K562 (cell line): ENCODE data around the gene ZMYND8. TPM values are rescaled to one million over a fixed set of nuclear protein-coding genes. Genes with fewer than 3 reads are reported as not detected.

Experiments
- ATAC-seq: fragments of 200-7000 bp; cut with Tn5 transposase; 3 replicates; pipeline ENCODE4 v1.9.1; 2020; ENCODE audit warnings: moderate library complexity
- BruUV-seq: library from RNA; stranded (reverse); fragments of 400-500 nt; replicated peaks from 2 replicates; lab custom pipeline; 2021; lab: Mats Ljungman, UMichigan
- CTCF ChIA-PET: fragments of 300-600 bp; formaldehyde crosslinking; extraction: SDS; loops from one replicate; lab custom pipeline; 2021; ENCODE audit warnings: low intra/inter-chr PET ratio; lab: Yijun Ruan, JAX
- POLR2A ChIA-PET: fragments of 300-600, 350-650 bp; sonication (Branson Sonifier 250); formaldehyde crosslinking; extraction: SDS; loops from one replicate; lab custom pipeline; 2021; ENCODE audit warnings: antibody characterized with exemption, inconsistent platforms; lab: Yijun Ruan, JAX
- DNase-seq, 4 experiments: peaks; one replicate each; pipeline versions ENCODE4 v3.0.0 to v3.0.0-alpha.2; 2011 to 2018; ENCODE audit warnings: low spot score in 3 of 4, mixed read lengths in 3 of 4; ENCODE audit errors: extremely low read depth in 1 of 4
- FAIRE-seq: peaks from 2 replicates; lab custom pipeline; 2011; peaks lifted over from hg19 to GRCh38; lab: Jason Lieb, UNC
- H2AFZ ChIP-seq: 2 replicates; pipeline ENCODE4 v1.6.0; 2011; ENCODE audit warnings: low read depth, low read length, control low read depth, inconsistent platforms
- H3K27ac ChIP-seq: fragments of 200-600 bp; 3 replicates; pipeline ENCODE4 v1.8.0; 2011; ENCODE audit warnings: low read depth, mild to moderate bottlenecking, control low read depth, inconsistent platforms, low read length, moderate library complexity, mixed read lengths; ENCODE audit errors: extremely low read depth
- H3K27me3 ChIP-seq, 2 experiments: fragments of 300-600 bp in 1 of 2; 2 replicates in 1 of 2; 3 replicates in 1 of 2; pipeline versions ENCODE4 v1.6.0 to v1.8.0; 2011; ENCODE audit warnings: inconsistent platforms in 2 of 2, low read length in 2 of 2, mild to moderate bottlenecking in 1 of 2, mixed read lengths in 1 of 2, moderate library complexity in 1 of 2; ENCODE audit not compliant: control insufficient read depth in 2 of 2, insufficient read depth in 2 of 2
- H3K36me3 ChIP-seq: fragments of 300-600 bp; 3 replicates; pipeline ENCODE4 v1.8.0; 2011; ENCODE audit warnings: mild to moderate bottlenecking, low read length, inconsistent platforms; ENCODE audit not compliant: control insufficient read depth, insufficient read depth
- H3K4me1 ChIP-seq, 2 experiments: fragments of 200-600 bp in 1 of 2; replicated peaks in 1 of 2; 2 replicates in 1 of 2; 3 replicates in 1 of 2; pipeline versions ENCODE4 v1.5.1 to v1.8.0; 2011; ENCODE audit warnings: inconsistent platforms in 2 of 2, low read length in 2 of 2, mild to moderate bottlenecking in 1 of 2, mixed read lengths in 1 of 2, moderate library complexity in 1 of 2; ENCODE audit not compliant: control insufficient read depth in 2 of 2, insufficient read depth in 2 of 2
- H3K4me2 ChIP-seq: 2 replicates; pipeline ENCODE4 v1.6.1; 2011; ENCODE audit warnings: low read length, control low read depth, inconsistent platforms, mixed read lengths; ENCODE audit not compliant: insufficient read depth
- H3K4me3 ChIP-seq: fragments of 200-600 bp; sonication (generic), shearing (Covaris generic); 2 replicates; pipeline ENCODE4 v1.5.1; 2016; ENCODE audit warnings: control low read depth, inconsistent platforms
- H3K79me2 ChIP-seq: fragments of 200-600 bp; 3 replicates; pipeline ENCODE4 v1.8.0; 2011; ENCODE audit warnings: low read length, inconsistent platforms; ENCODE audit not compliant: control insufficient read depth, insufficient read depth
- H3K9ac ChIP-seq, 2 experiments: 2 replicates each; pipeline versions ENCODE4 v1.6.0 to v1.6.1; 2011; ENCODE audit warnings: low read depth in 2 of 2, low read length in 2 of 2, control low read depth in 1 of 2, inconsistent platforms in 1 of 2, mild to moderate bottlenecking in 1 of 2, mixed read lengths in 1 of 2; ENCODE audit not compliant: insufficient read depth in 1 of 2
- H3K9me1 ChIP-seq: one replicate; pipeline ENCODE4 v1.6.0; 2011; ENCODE audit warnings: inconsistent platforms, mild to moderate bottlenecking, low read length, moderate library complexity; ENCODE audit not compliant: control insufficient read depth, insufficient read depth
- H3K9me3 ChIP-seq: replicated peaks from 2 replicates; pipeline ENCODE4 v1.5.1; 2011; ENCODE audit warnings: low read depth, low read length, inconsistent platforms; ENCODE audit not compliant: control insufficient read depth, insufficient read depth
- H4K20me1 ChIP-seq: replicated peaks from 2 replicates; pipeline ENCODE4 v1.6.1; 2011; ENCODE audit warnings: low read length, inconsistent platforms, mixed read lengths; ENCODE audit not compliant: control insufficient read depth, insufficient read depth
- GTF2A2 ChIP-seq: IDR thresholded peaks from 2 replicates; pipeline ENCODE4 v1.6.1; 2016; ENCODE audit warnings: mild to moderate bottlenecking, missing genetic modification characterization, missing compliant biosample characterization
- HNRNPK ChIP-seq: fragments of 200-400 bp; formaldehyde crosslinking; IDR thresholded peaks from one replicate; pipeline ENCODE4 v1.6.1; 2018; ENCODE audit warnings: mild to moderate bottlenecking, low read depth, low read length; ENCODE audit not compliant: poor library complexity, severe bottlenecking
- NCOA4 ChIP-seq: fragments of 450-650 bp; IDR thresholded peaks from 2 replicates; pipeline ENCODE4 v1.6.1; 2018; ENCODE audit warnings: mild to moderate bottlenecking; ENCODE audit not compliant: partially characterized antibody
- ZBTB11 ChIP-seq, 3 experiments: fragments of 200-800 bp in 1 of 3; fragments of 250-450 bp in 1 of 3; fragments of 450-650 bp in 1 of 3; sonication (Bioruptor Pico) in 1 of 3; sonication (Bioruptor generic) in 1 of 3; formaldehyde crosslinking in 1 of 3; IDR thresholded peaks; 2 replicates each; pipeline versions ENCODE4 v1.6.1 to v1.8.0; 2016 to 2022; ENCODE audit warnings: mild to moderate bottlenecking in 2 of 3, missing genetic modification characterization in 2 of 3, missing compliant biosample characterization in 1 of 3, moderate library complexity in 1 of 3
- ZFP36 ChIP-seq: fragments of 150-350 bp; IDR thresholded peaks from 2 replicates; pipeline ENCODE4 v1.6.1; 2018; ENCODE audit warnings: low read length, low read depth; ENCODE audit not compliant: partially characterized antibody
- WGBS: fragments of 100-300 bp; shearing (Covaris generic); methylation state at CpG from one replicate; pipeline ENCODE4 v1.1.6; 2016; ENCODE audit warnings: low coverage, mixed read lengths; ENCODE audit not compliant: insufficient coverage; ENCODE audit errors: missing lambda C conversion rate; 5-methylcytosine and 5-hydroxymethylcytosine counted together
- in situ Hi-C: fragments of 300-500 bp; cut with MboI; formaldehyde crosslinking; loops from 4 replicates; pipeline ENCODE4 v1.15.0; 2018; ENCODE audit warnings: inconsistent platforms, mixed read lengths
- intact Hi-C: fragments of 100-400 bp; cut with micrococcal nuclease; formaldehyde crosslinking; loops from 2 replicates; pipeline ENCODE4 v1.14.2; 2022
- polyA plus RNA-seq, 8 experiments: library from polyadenylated mRNA; depleted of rRNA in 4 of 8; stranded (reverse) in 5 of 8; unstranded in 3 of 8; fragments of >200 nt; fragmentation: Nextera tagmentation in 2 of 8; fragmentation: Illumina TruSeq in 1 of 8; extraction: Ambion mirVana in 2 of 8; extraction: Trizol in 1 of 8; gene quantifications; 2 replicates each; pipeline versions ENCODE4 v1.2.1 to v1.2.3, GENCODE V29; 2011 to 2014; ENCODE audit warnings: inconsistent platforms in 1 of 8, missing spikeins in 1 of 8
- total RNA-seq, 7 experiments: library from RNA; depleted of rRNA in 6 of 7; stranded (reverse); fragments of >200 nt in 6 of 7; fragmentation: Illumina TruSeq in 2 of 7; extraction: Trizol in 2 of 7; gene quantifications; 2 replicates each; pipeline versions ENCODE4 v1.2.1 to v1.2.3, GENCODE V29; 2011 to 2021; ENCODE audit warnings: low replicate concordance in 1 of 7

Gene ZMYND8
- total and polyA plus RNA-seq, 9 of the 15 experiments (the other 6 are each of a cell fraction or from before 2014, with no cell fraction given): 31.8 to 148 (median 71.9) TPM

- TF ChIP-seq ZBTB11 (CRISPR knock-in tag; IDR thresholded peaks at IDR 0.05): peak in 1 of 3 experiments; percentile 60; a peak in 2 of 6 replicates
- TF ChIP-seq GTF2A2: no peak
- no peak for TF ChIP-seq ZFP36
- no peak for TF ChIP-seq NCOA4
- no peak for TF ChIP-seq HNRNPK
- TF ChIP-seq, all 486 proteins: peak for 1
- BruUV-seq: no TSS peak
- DNase-seq: no peak
- peaks cover 32% of the 10 kb centered on the region for H3K79me2 ChIP-seq
- peaks cover 25% of the 10 kb centered on the region; the same call in 1 of the 2 replicates for H4K20me1 ChIP-seq
- H3K36me3 ChIP-seq: peaks cover 79% of the 10 kb centered on the region
- ChIA-PET CTCF (no interaction called here), POLR2A (interaction anchor here (0.7 kb wide), 2 partner anchors 8 to 12 kb away, joined by 3 read pairs; no protein-coding TSS in a partner anchor)
- H3K27ac ChIP-seq: no peak overlapping the region
- H3K9me1 ChIP-seq: no peaks in the 10 kb centered on the region
- H3K27me3 ChIP-seq: no peaks in the 10 kb centered on the region
- no peak overlapping the region for H3K4me2 ChIP-seq
- no peak overlapping the region for H2AFZ ChIP-seq
- no peak for FAIRE-seq
- H3K9ac ChIP-seq: no peak overlapping the region
- no peaks in the 10 kb centered on the region for H3K9me3 ChIP-seq
- intact Hi-C loops: no loop called here
- H3K4me1 ChIP-seq: peaks cover 3 to 5% of the 10 kb centered on the region in 2 experiments; a peak in 2 of 5 replicates
- 94% methylated on average over 7 of the region's 7 CpGs for WGBS
- no peak overlapping the region for H3K4me3 ChIP-seq
- no peak for ATAC-seq
- in situ Hi-C loops: no loop called here
These were observed 145.5 kb downstream of the ZMYND8 start for GRCh38 chr20:47211036-47211435.
